Parathyroid adenoma (tissue), 2 donors: ENCODE measurements around the gene KRTAP10-1.

Experiments
- H2AFZ ChIP-seq: fragments of 300-600 bp; sonication (generic); one replicate; pipeline ENCODE4 v1.7.0; 2017; ENCODE audit warnings: antibody characterized with exemption, mild to moderate bottlenecking
- H3K27ac ChIP-seq: fragments of 300-600 bp; sonication (generic); one replicate; pipeline ENCODE4 v1.7.0; 2017
- H3K27me3 ChIP-seq: fragments of 300-600 bp; sonication (generic); one replicate; pipeline ENCODE4 v1.7.0; 2017; ENCODE audit warnings: low read length; ENCODE audit not compliant: control insufficient read depth, insufficient read depth
- H3K36me3 ChIP-seq: fragments of 300-600 bp; sonication (generic); one replicate; pipeline ENCODE4 v1.7.0; 2017; ENCODE audit warnings: low read length; ENCODE audit not compliant: control insufficient read depth, insufficient read depth
- H3K4me1 ChIP-seq: fragments of 300-600 bp; sonication (generic); one replicate; pipeline ENCODE4 v1.7.0; 2017; ENCODE audit warnings: control low read depth
- H3K4me2 ChIP-seq: fragments of 300-600 bp; sonication (generic); one replicate; pipeline ENCODE4 v1.7.0; 2017; ENCODE audit warnings: low read length
- H3K4me3 ChIP-seq: fragments of 300-600 bp; sonication (generic); one replicate; pipeline ENCODE4 v1.7.0; 2017; ENCODE audit warnings: low read depth, low read length
- H3K79me2 ChIP-seq: fragments of 300-600 bp; sonication (generic); one replicate; pipeline ENCODE4 v1.7.0; 2017; ENCODE audit warnings: control low read depth
- H3K9ac ChIP-seq: fragments of 300-600 bp; sonication (generic); one replicate; pipeline ENCODE4 v1.7.0; 2017; ENCODE audit warnings: mild to moderate bottlenecking
- H3K9me3 ChIP-seq: fragments of 300-600 bp; sonication (generic); one replicate; pipeline ENCODE4 v1.7.0; 2017; ENCODE audit warnings: low read length; ENCODE audit not compliant: control insufficient read depth
- CTCF ChIP-seq: fragments of 300-600 bp; sonication (generic); IDR thresholded peaks from one replicate; pipeline ENCODE4 v1.7.0; 2017; ENCODE audit warnings: antibody characterized with exemption, mild to moderate bottlenecking
- donor health status: primary hyperparathyroidism.

Gene KRTAP10-1

GRCh38 chr21:44549525-44550211, 9.7 kb upstream of the KRTAP10-1 start:
- Histone ChIP-seq H3K4me2 (no peak overlapping the region), H3K27ac (no peak overlapping the region), H3K36me3 (no peaks in the 10 kb centered on the region), H3K9ac (no peak overlapping the region), H3K4me3 (no peak overlapping the region), H2AFZ (no peak overlapping the region), H3K27me3 (no peaks in the 10 kb centered on the region), H3K4me1 (no peaks in the 10 kb centered on the region), H3K79me2 (no peaks in the 10 kb centered on the region), H3K9me3 (no peaks in the 10 kb centered on the region)
- TF ChIP-seq CTCF = no peak

GRCh38 chr21:44548922-44549321, 8.9 kb upstream of the KRTAP10-1 start:
- Histone ChIP-seq H3K4me3 (no peak overlapping the region), H3K27ac (no peak overlapping the region), H2AFZ (no peak overlapping the region), H3K4me1 (no peaks in the 10 kb centered on the region), H3K79me2 (no peaks in the 10 kb centered on the region), H3K36me3 (no peaks in the 10 kb centered on the region), H3K27me3 (no peaks in the 10 kb centered on the region), H3K9me3 (no peaks in the 10 kb centered on the region), H3K4me2 (no peak overlapping the region), H3K9ac (no peak overlapping the region)
- no peak for TF ChIP-seq CTCF

GRCh38 chr21:44548381-44548780, 8.4 kb upstream of the KRTAP10-1 start:
- H3K27me3 ChIP-seq = no peaks in the 10 kb centered on the region
- H3K36me3 ChIP-seq = no peaks in the 10 kb centered on the region
- TF ChIP-seq CTCF = no peak
- H3K4me1 ChIP-seq = no peaks in the 10 kb centered on the region
- H3K9me3 ChIP-seq = no peaks in the 10 kb centered on the region
- H2AFZ ChIP-seq = no peak overlapping the region
- no peak overlapping the region for H3K27ac ChIP-seq
- H3K4me2 ChIP-seq = no peak overlapping the region
- H3K9ac ChIP-seq = no peak overlapping the region
- no peak overlapping the region for H3K4me3 ChIP-seq
- no peaks in the 10 kb centered on the region for H3K79me2 ChIP-seq

GRCh38 chr21:44547656-44548331, 7.8 kb upstream of the KRTAP10-1 start:
- H2AFZ ChIP-seq = no peak overlapping the region
- no peaks in the 10 kb centered on the region for H3K4me1 ChIP-seq
- no peaks in the 10 kb centered on the region for H3K27me3 ChIP-seq
- no peaks in the 10 kb centered on the region for H3K9me3 ChIP-seq
- H3K9ac ChIP-seq = no peak overlapping the region
- no peak overlapping the region for H3K27ac ChIP-seq
- H3K4me3 ChIP-seq = no peak overlapping the region
- no peak overlapping the region for H3K4me2 ChIP-seq
- H3K79me2 ChIP-seq = no peaks in the 10 kb centered on the region
- H3K36me3 ChIP-seq = no peaks in the 10 kb centered on the region
- TF ChIP-seq CTCF = no peak

GRCh38 chr21:44544566-44544965, 4.6 kb upstream of the KRTAP10-1 start:
- Histone ChIP-seq H3K36me3 (no peaks in the 10 kb centered on the region), H2AFZ (no peak overlapping the region), H3K27ac (no peak overlapping the region), H3K4me1 (no peaks in the 10 kb centered on the region), H3K9ac (no peak overlapping the region), H3K79me2 (no peaks in the 10 kb centered on the region), H3K27me3 (no peaks in the 10 kb centered on the region), H3K4me3 (no peak overlapping the region), H3K9me3 (no peaks in the 10 kb centered on the region), H3K4me2 (no peak overlapping the region)
- TF ChIP-seq CTCF = no peak
